Measurements from ENCODE around the gene FGD4.
A peak's percentile ranks its signal among the peaks of the same experiment; 100 is the strongest.

GRCh38 chr12:32502693-32503502 lies 103.5 kb downstream of the FGD4 start:
- TF ChIP-seq, protein P1, sequence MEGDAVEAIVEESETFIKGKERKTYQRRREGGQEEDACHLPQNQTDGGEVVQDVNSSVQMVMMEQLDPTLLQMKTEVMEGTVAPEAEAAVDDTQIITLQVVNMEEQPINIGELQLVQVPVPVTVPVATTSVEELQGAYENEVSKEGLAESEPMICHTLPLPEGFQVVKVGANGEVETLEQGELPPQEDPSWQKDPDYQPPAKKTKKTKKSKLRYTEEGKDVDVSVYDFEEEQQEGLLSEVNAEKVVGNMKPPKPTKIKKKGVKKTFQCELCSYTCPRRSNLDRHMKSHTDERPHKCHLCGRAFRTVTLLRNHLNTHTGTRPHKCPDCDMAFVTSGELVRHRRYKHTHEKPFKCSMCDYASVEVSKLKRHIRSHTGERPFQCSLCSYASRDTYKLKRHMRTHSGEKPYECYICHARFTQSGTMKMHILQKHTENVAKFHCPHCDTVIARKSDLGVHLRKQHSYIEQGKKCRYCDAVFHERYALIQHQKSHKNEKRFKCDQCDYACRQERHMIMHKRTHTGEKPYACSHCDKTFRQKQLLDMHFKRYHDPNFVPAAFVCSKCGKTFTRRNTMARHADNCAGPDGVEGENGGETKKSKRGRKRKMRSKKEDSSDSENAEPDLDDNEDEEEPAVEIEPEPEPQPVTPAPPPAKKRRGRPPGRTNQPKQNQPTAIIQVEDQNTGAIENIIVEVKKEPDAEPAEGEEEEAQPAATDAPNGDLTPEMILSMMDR (IDR thresholded peaks at IDR 0.05): no peak
- TF ChIP-seq POLR2A (IDR thresholded peaks at IDR 0.05): no peak
- peak in 2 of 3 donors; percentile 49 to 53 for TF ChIP-seq POLR2AphosphoS5 (IDR thresholded peaks at IDR 0.05)
